Measurements from ENCODE around the gene MCU.
"Not testable (repeated sequence)": the region's sequence is repeated elsewhere in the genome, so short reads cannot be mapped to it uniquely, and the experiment has no call there.

Gene MCU

GRCh38 chr10:72688208-72688651, 3.7 kb upstream of the MCU start:
- DNase-seq = peak; percentile 28 to 62 (median 60)

- DNase-seq = no peak
Observed at GRCh38 chr10:72689660-72690059, 2.3 kb upstream of the MCU start.

- peak; percentile 16 to 55 (median 24) for DNase-seq
Observed at GRCh38 chr10:72690071-72690755, 1.7 kb upstream of the MCU start.

GRCh38 chr10:72691470-72691862, 477 bp upstream of the MCU start:
- no peak for DNase-seq

GRCh38 chr10:72692744-72692993, 726 bp downstream of the MCU start:
- no peak for DNase-seq

- DNase-seq = peak; percentile 29 to 35 (median 31)
Observed at GRCh38 chr10:72692994-72693781, 1.2 kb downstream of the MCU start.

GRCh38 chr10:72694476-72695369, 2.8 kb downstream of the MCU start:
- DNase-seq = peak; percentile 55 to 81 (median 79)

- no peak for DNase-seq
Observed at GRCh38 chr10:72695496-72695895, 3.6 kb downstream of the MCU start.

GRCh38 chr10:72697716-72698115, 5.8 kb downstream of the MCU start:
- peak; percentile 55 to 67 (median 66) for DNase-seq

- not testable (repeated sequence) for DNase-seq
Observed at GRCh38 chr10:72702465-72702864, 10.5 kb downstream of the MCU start.

GRCh38 chr10:72702868-72703581, 11.1 kb downstream of the MCU start:
- DNase-seq = peak in 1 of 3 donors; percentile 52

GRCh38 chr10:72704117-72704516, 12.2 kb downstream of the MCU start:
- DNase-seq = no peak

GRCh38 chr10:72709041-72709440, 17.1 kb downstream of the MCU start:
- no peak for DNase-seq

- no peak for DNase-seq
Observed at GRCh38 chr10:72712136-72712535, 20.2 kb downstream of the MCU start.

GRCh38 chr10:72719941-72720592, 28.1 kb downstream of the MCU start:
- DNase-seq = no peak

- DNase-seq = no peak
Observed at GRCh38 chr10:72720814-72721660, 29.1 kb downstream of the MCU start.

- no peak for DNase-seq
Observed at GRCh38 chr10:72727130-72727529, 35.2 kb downstream of the MCU start.

- peak; percentile 25 to 42 (median 35) for DNase-seq
Observed at GRCh38 chr10:72728462-72728861, 36.5 kb downstream of the MCU start.

- DNase-seq = no peak
Observed at GRCh38 chr10:72729528-72729927, 37.6 kb downstream of the MCU start.

GRCh38 chr10:72730479-72730878, 38.5 kb downstream of the MCU start:
- DNase-seq = no peak

GRCh38 chr10:72731916-72732419, 40.0 kb downstream of the MCU start:
- no peak for DNase-seq

Measured in suppressor macrophage treated with lipopolysaccharide for 1 hour (primary cell).